Activated CD4-positive, alpha-beta T cell treated with anti-CD3 and anti-CD28 coated beads, Interleukin-2, amount 50 U/mL, for 4 hours (primary cell): ENCODE results near the gene ZNF774.
"Not testable (repeated sequence)": the region's sequence is repeated elsewhere in the genome, so short reads cannot be mapped to it uniquely, and the experiment has no call there.

Source experiments
- DNase-seq, 2 experiments: peaks; one replicate each; pipeline ENCODE4 v3.0.0-alpha.2; 2020

ZNF774 gene

DNA sequence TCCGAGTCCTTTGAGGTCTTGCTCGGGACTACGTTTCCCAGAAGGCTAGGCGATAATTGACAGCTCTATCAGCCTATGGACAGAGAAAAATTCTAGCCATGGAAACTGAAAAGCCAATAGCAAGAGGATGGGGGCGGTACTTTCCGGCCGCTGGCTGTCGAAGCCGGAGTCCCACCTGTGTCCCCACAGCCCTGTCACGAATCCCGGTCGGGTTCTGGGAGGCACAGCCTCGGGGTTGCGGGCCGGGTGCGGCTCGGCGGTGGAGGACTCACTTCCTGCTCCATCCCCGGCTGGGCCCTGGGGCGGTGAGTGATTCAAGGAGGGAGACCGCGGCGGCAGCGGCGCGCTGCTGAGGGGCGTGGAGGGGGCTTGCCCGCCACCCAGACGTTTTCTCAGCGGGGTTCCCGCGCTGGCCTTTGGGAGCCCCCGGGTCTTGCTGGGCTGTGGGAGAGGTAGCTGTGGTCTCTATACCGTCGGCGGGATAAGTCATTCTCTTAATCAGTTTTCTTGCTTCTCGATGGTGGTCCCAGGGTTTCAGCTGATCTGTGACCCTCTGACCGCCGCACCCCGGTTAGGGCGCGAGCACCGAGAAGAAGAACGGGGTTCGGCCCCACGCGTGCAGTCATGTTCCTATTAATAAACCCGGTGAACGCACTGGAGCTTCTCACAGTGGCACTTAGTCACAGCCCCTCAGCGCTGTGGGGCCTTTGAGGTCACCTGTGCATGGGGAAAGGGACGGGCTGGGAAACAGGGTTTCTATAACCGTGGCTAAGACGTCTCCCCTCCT lies at the start of gene ZNF774:
Gene ZNF774 (plus strand): TSS at position 178 of the 787 bp plus-strand sequence. CDS start 2,377 bp downstream, outside the sequence.
- DNase-seq, result peak; percentile 82 to 83

GRCh38 chr15:90305355-90305754 lies 46.7 kb upstream of the ZNF774 start:
- DNase-seq, result not testable (repeated sequence)

DNA sequence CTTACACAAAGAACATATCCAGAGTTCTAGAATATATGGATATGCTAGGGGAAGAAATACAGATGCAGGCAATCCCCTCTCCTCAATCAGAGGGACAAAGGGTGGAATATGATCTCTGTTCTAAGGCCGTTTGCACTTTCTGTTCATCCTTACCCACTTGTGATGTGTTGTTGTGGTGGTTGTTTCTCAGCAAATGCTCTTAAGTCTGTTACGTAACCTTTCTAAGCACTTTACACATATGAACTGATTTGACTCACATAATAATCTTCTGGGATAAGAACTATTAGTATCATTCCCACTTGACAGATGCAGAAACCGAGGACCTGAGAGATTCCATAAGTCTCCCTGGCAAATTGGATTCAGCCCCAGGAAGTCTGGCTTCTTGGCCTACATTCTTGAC lies 46.2 kb upstream of the ZNF774 start:
- no peak for DNase-seq

DNA sequence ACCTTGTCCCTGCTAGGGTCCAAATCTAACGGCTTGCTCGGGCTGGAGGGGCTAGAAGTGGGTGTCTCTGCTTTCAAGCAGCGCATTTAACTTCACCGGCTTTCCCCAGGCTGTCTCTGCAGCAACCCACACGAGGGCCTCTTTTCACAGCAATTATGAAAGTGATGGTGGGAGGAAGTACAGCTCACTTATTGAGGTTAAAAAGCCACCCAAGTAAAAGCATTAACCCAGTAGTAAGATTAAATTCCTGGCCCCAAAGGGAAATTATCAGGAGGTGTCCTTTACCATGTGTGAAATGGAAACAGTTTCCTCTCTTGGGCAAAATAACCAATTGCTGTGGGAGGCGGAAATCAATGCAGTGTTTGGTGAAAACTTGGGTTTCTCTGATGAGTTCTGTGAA lies 45.5 kb upstream of the ZNF774 start:
- DNase-seq, result peak in 1 of 2 experiments; percentile 11

- no peak for DNase-seq
Measured at GRCh38 chr15:90307661-90308060, 44.4 kb upstream of the ZNF774 start.

GRCh38 chr15:90309020-90309419 lies 43.1 kb upstream of the ZNF774 start:
- no peak for DNase-seq

GRCh38 chr15:90315278-90315982 lies 36.7 kb upstream of the ZNF774 start:
- no peak for DNase-seq

DNA sequence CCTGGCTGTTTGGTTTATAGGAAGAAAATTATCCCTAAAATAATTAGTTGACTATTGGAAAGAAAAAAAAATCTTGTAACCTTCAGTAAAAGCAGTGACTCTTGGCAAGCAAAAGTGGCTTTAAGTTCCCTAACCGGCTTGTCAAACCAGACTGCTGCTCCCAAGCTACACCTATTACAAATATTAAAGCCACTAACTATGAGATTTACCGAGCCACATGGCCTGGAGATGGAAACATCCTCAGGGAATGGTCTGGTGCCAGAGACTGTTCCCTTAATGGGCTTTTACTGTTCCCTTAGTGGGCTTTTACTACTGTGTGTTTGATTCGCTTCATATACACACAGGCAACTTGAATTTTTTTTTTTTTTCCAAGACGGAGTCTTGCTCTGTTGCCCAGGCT lies 35.9 kb upstream of the ZNF774 start:
- DNase-seq, result no peak

DNA sequence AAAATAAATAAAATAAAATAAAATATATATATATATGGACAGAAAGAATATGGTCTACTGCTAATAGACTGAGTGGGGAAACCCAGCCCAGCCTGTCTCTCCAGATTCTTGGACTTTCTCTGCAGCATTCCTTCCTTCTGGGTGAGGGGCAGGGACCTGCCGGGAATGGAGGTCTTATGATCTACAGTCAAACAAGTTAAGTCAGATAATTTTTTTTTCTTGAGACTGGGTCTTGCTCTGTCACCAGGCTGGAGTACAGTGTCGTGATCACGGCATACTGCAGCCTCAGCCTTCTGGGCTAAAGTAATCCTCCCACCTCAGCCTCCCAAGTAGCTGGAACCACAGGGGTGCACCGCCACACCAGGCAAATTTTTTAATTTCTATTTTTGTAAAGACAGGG lies 33.5 kb upstream of the ZNF774 start:
- DNase-seq, result no peak

DNA sequence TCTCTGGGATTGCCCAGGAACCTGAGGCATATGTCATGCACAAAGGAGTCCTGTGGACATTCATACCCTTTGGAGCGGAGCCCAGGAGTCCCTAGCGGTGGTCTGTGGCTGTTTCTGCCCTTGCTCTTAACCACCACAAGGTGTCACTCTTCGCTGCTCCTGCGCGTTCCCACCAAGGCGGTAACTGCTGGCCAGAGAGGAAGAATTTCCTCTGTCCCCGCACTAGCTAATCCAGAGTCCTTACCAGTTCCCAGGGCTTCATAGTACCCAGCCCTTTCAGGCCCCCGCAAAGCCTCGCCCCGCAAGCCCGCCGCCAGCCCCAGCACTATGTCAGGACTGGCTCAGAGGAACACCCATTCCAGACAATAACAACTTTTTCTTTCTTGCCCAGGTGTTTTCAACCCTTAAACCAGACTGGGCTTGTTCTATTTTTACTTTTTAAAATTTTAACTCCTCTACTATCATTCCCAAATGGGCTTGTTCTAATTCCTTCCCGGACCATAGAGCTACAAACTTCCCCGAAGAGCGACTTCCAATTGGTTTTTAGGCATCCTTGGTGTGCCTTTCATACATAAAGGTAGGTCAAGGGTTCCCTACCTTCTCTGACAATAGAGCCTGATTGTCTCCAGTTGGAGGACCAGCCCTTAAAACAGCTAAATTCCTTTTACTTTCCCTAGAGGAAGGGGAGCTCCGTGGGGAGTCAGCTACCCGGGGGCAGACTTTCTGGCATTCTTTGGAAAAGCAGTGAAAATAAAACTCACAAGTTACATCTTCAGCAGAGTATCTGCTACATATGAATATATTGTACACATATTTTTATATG lies 31.8 kb upstream of the ZNF774 start:
- DNase-seq, result peak; percentile 51 to 52

DNA sequence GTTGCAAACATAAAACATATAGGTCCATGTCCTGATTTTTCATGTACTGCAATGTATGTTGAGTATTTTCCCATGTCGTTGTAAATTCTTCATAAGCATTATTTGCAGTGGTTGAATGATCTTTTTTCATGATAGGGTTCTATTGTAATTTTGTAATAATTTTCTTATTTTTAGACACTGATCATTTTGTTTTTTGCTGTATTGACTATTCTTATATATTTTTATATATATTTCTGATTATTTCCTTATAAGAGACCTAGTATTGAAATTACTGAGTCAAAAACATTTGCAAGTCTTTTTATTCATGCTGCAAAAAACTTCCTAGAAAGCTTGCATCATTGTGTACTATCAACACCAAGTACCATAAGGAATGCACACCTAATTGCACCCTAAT lies 31.2 kb upstream of the ZNF774 start:
- DNase-seq, result no peak

DNA sequence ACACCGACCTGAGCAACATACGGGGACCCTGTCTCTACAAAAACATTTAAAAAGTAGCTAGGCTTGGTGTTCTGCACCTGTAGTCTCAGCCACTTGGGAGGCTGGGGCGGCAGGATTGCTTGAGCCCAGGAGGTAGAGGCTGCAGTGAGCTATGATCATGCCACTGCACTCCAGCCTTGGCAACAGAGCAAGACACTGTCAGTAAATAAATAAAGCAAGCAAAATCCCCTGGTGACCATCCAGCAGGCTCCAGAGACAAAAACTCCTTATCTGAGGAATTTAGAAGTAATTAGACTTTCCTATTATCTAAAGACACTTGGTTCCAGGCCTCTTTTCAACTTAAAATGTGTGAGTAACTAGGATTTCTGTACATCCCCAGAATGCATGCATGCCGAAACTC lies 29.5 kb upstream of the ZNF774 start:
- DNase-seq, result no peak

DNA sequence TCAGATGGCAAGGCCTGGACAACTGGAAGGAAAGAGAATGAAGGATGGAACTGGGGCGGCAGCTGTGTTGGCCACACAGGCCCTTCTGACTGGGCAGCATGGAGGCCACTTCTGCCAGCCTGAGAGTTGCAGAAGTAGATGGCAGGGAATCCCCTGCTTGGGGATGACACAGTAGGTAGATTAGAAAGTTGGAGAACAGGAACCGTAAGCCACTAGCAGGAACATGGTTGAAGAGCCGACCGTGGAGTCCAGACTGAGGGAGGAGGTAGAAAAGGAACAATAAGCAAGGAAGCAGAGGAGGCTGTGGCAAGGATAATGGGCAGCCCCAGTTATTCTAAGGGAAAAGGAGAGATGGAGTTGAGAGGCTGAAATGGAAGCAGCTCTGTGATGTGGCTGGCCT lies 26.4 kb upstream of the ZNF774 start:
- no peak for DNase-seq

DNA sequence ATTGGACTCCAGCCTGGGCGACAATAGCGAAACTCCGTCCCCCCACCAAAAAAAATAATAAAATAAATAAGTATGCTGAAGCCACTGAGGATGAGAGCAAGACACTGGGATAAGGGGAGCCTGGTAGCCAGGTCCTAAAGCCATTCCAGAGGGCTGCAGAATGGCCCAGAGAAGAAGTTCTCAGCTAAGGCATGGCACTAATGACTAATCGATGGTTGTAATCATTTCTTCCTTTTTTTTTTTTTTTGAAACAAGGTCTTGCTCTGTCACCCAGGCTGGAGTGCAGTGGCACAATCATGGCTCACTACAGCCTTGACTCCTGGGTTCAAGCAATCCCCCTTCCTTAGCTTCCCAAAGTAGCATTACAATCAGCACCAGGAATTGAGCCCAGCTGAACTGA lies 25.6 kb upstream of the ZNF774 start:
- no peak for DNase-seq

- DNase-seq, result no peak
Measured at GRCh38 chr15:90327311-90327710, 24.8 kb upstream of the ZNF774 start.

- DNase-seq, result no peak
Measured at GRCh38 chr15:90334304-90334731, 17.8 kb upstream of the ZNF774 start.

DNA sequence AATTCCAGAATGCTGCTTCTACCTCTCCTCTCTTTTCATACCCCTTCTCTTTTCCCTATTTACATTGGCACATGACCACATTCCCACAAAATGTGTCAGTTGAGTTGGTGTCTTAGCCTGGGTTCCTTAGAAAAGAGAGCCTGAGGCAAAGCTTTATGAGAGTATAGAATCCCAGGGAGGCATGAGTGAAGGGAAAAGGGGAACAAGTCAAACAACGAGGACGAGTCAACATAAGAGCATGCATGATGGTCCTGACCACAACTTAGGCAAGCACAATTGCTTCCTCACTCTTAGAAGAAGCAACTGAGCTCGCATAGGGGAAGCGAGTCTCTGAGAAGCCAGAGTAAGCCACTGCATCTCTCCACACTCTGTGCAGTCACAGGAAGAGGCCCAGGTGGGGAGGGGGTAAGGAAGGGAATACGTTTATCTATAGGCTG lies 15.4 kb upstream of the ZNF774 start:
- no peak for DNase-seq

DNA sequence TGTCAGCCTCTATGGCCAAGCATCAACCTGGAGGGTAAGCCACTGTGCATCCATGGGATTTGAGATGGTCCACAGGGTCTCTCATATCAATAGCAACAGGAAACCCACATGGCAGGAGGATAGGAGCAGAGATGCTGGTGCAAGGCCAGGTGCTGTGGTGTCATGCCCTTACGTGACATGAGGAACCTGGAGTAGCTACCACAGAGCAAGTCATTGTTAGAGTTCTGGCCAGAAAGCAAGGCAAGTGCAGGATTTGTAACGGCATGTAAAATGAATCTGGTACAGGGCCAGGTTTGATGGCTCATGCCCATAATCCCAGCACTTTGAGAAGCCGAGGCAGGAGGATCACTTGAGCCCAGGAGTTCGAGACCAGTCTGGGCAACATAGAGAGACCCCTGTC lies 14.8 kb upstream of the ZNF774 start:
- DNase-seq, result no peak

DNA sequence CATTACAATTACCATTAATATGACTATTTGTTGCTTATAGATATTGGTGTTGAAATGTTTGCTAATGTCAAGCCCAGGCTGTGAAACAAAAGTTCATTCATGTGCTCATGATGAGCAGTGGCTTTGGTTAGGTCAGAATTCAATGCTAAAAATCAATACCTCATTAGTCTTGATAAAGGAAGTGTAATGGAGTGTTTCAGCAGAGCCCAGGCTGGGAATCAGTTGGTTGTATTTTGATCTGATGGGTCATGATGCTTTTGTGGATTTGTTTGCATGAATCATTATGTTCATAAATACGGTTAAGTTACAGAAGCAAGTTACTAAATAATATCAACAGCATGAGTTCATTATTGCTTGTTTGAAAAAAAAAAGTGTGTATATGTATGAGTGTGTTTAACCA lies 13.6 kb upstream of the ZNF774 start:
- DNase-seq, result no peak

GRCh38 chr15:90340345-90340744 lies 11.7 kb upstream of the ZNF774 start:
- no peak for DNase-seq

DNA sequence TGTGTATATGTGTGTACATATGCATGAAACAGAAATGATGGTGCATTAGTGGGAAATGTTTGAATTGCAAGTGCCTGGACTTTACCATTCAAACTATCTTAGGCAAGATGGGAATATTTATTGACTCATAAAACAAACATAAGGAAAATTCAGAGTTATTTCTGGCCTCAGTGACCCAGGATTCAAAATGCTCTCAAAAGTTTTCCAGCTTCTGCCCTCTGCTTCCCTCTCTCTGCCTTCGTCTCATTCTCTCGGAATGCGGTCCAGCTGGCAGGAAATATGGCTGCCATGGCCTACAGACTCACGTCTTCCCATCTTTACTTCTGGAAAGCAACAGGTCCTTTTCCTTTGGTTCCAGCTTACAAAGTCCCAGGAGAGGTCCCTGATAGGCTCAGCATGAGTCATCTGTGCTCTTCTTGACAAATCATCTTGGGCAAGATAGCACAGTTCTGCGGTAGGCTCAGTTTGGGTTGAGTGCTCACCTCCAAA lies 8.7 kb upstream of the ZNF774 start:
- DNase-seq, result no peak

GRCh38 chr15:90344662-90345061 lies 7.4 kb upstream of the ZNF774 start:
- DNase-seq, result no peak

GRCh38 chr15:90345857-90346256 lies 6.2 kb upstream of the ZNF774 start:
- no peak for DNase-seq
